A673 (cell line): ENCODE data around the gene SNX10.

Experiments
- CTCF ChIP-seq: fragments of 300-800, 200-600 bp; sonication (generic); conservative IDR thresholded peaks from 2 replicates; pipeline ENCODE4 v1.5.1; 2017; ENCODE audit warnings: low read depth, mild to moderate bottlenecking, antibody characterized with exemption, low read length, moderate library complexity, mixed read lengths
- EZH2 ChIP-seq: fragments of 200-600 bp; sonication (generic); IDR thresholded peaks from 2 replicates; pipeline ENCODE4 v1.6.1; 2017; ENCODE audit warnings: borderline replicate concordance, low read depth, mild to moderate bottlenecking, mixed read lengths, antibody characterized with exemption, low read length; ENCODE audit not compliant: poor library complexity, severe bottlenecking

- no peak for TF ChIP-seq EZH2
- TF ChIP-seq CTCF: no peak
These were observed 5.5 kb upstream of the SNX10 start for GRCh38 chr7:26286157-26286556.
